ENCODE data around the gene MRTFB.
A peak's percentile ranks its signal among the peaks of the same experiment; 100 is the strongest.

MRTFB gene

DNA sequence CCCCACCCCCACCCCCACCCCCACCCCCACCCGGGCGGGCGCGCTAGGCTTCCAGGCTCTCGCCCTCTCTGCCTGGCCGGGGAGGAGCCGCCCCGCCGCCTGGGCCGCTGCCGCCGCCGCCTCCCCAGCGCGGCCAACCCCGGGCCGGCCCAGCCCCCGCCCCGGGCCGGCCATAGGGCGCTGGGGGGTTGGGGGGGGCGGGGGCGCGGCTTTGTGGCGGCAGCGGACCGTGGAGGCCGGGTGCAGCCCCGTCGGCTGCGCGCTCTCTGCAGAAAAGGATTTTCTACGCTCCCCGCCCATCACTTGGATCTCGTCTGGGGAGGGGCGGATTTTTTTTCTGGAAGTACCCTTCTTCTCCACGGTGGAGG is 230.9 kb downstream of the MRTFB start:
- Mint-ChIP-seq H3K27ac (no peak overlapping the region), H3K4me3 (peak overlapping the region; percentile 66), H3K36me3 (no peaks in the 10 kb centered on the region), H3K4me1 (peaks cover 33% of the 10 kb centered on the region), H3K9me3 (no peaks in the 10 kb centered on the region), H3K27me3 (no peaks in the 10 kb centered on the region)

DNA sequence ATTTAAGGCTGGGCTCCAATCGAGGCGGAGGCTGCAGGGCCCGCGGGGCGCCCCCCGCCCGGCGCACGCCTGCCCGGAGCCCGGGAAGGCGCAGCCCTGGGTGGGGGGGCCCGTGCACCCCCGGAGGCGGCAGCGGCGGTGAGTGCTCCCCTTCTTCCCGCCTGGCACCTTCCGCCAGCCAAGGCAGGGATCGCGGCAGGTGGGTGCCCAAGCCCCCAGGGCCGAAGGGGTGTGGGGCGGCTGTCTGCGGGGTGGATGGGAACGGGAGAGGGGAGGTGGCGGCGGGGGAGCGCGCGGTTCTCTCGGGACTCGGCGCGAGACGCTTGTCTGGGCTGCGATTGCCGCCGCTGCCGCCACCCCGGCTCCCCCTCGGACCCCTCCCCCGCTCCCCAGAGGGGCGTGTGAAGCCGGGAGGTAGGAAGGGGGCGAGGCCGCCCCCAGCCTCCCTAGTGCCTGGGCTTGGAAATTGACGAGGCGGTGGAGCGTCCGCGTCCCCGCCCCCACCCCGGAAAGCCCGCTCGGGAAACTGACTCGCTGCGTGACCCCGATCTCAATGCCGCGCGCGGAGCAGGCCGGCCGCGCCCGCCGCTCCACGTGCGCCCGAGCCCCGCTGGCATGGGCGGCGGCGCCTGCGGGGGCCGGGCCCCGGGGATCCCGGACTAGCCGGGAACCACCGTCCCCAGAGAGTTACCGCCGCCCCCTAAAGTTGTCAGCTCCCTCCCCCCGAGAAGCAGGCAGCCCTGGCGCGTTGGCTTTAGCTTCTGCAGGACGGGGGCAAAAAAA is 231.5 kb downstream of the MRTFB start:
- Mint-ChIP-seq H3K4me3 (peak overlapping the region; percentile 88), H3K27ac (no peak overlapping the region), H3K9me3 (no peaks in the 10 kb centered on the region), H3K36me3 (no peaks in the 10 kb centered on the region), H3K27me3 (no peaks in the 10 kb centered on the region), H3K4me1 (peaks cover 37% of the 10 kb centered on the region)

DNA sequence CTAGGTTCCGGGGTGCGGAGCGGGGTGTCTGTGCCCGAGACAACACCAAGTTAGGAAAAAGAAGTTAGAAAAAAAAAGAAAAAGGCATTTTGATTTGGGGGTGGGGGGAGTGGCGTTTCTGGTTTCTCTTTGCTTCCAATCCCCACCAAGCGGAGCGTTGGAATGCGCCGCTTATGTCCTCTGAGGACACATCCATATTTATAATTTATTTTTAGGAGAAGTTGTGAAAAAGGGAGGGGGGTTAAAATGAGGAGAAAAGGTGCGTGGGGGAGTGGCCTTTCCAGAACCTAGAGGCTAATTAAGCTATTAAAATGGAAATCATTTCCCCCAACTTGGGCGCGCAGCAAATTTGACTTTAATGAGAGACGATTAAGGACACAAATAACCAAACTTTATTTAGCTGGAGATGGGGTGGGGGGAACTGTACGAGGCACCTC is 232.1 kb downstream of the MRTFB start:
- Mint-ChIP-seq H3K27me3 (no peaks in the 10 kb centered on the region), H3K4me3 (peak overlapping the region; percentile 88), H3K9me3 (no peaks in the 10 kb centered on the region), H3K36me3 (no peaks in the 10 kb centered on the region), H3K27ac (no peak overlapping the region), H3K4me1 (peaks cover 43% of the 10 kb centered on the region)

DNA sequence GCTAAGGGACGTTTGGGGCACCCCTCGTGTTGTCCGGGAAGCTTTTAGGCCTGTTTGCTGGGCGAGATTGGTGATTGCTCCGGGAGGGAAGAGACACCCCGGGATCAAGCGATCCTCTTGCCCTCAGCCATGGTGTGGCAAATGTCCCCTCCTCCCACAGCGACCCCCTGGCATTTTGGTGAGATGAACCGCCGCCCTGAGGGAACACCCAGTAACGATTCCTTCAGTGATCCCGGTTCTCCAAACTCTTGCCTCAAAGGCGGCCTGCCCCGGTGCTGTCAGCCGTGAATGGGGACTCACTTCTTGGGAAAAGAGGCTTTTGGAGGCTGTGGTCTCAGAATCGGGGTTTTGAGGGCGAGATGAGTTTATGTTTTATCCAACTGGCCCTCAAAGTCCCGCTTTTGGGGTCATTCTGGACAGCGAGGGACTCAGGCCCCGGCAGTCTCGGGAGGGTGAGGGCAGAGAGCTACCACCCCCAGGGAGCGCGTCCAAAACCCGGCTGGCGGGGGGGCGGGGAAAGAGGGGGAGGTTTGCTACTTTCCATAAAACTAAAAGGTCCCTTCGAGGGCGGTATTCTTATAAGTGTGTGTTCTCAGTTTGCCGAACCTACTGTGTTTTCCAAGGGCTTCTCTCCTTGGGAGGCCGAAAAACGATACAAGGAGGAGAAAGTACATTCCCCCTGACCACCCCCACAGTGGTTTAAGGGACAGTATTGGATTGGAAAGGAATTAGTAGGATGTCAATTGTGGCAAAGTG is 232.7 kb downstream of the MRTFB start:
- H3K36me3 Mint-ChIP-seq = no peaks in the 10 kb centered on the region
- H3K27ac Mint-ChIP-seq = peak overlapping the region; percentile 46
- no peaks in the 10 kb centered on the region for H3K27me3 Mint-ChIP-seq
- H3K4me1 Mint-ChIP-seq = peaks cover 50% of the 10 kb centered on the region
- no peaks in the 10 kb centered on the region for H3K9me3 Mint-ChIP-seq
- H3K4me3 Mint-ChIP-seq = peak overlapping the region; percentile 88

DNA sequence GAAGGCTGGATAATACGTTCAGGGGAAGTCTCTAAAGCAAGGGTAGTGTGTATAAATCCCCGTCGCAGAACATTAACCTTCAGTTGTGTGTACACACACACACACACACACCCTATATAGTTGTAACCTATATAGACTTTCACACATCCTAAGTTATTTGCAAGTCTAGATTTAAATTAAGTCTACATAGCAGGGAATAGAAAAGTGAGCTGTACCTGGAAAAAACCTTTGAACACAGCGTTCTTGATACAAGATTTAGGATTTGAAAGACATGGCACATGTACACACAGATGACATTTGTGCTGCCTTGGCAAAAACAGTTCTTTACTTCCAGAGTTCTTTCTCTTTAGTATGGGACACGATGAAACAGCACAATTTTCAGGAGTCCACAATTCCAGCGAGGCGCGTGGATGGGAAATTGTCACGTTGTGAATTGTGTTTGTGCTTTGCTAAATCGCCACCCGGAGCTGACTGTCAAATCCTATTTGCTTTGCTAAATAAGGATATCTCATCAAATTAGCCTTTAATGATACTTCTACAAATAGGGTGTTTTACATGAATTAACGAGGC is 233.9 kb downstream of the MRTFB start:
- peaks cover 61% of the 10 kb centered on the region for H3K4me1 Mint-ChIP-seq
- H3K4me3 Mint-ChIP-seq = peak overlapping the region; percentile 6
- no peaks in the 10 kb centered on the region for H3K27me3 Mint-ChIP-seq
- H3K27ac Mint-ChIP-seq = no peak overlapping the region
- no peaks in the 10 kb centered on the region for H3K36me3 Mint-ChIP-seq
- no peaks in the 10 kb centered on the region for H3K9me3 Mint-ChIP-seq

DNA sequence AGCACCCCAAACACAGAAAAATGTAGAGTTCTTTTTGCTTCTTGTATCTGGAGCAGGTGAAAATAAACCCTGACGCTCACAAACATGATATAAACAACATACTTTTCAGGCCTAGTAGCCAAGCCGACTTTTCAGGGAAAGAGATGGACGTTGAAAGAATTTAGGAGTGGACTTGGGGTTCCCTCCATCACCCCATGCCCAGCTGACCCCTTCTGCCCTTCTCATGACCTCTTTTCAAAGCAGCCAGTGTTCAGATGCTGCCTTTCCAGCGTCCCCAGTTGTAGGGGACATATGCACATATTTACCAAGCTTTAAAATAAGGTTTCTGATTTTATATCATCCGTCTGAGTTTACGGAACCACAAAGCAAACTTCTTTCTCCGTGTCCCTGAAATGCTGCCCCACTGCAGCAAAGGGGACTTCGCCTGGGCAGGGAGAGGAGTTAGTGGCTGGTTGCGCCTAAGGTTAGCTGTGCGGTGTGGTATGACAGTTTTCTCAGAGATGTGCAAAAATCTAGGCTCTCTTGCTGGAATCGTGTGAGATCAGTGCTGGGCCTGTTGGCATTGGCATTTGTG is 235.5 kb downstream of the MRTFB start:
- Mint-ChIP-seq H3K4me3 (no peak overlapping the region), H3K27ac (no peak overlapping the region), H3K4me1 (peaks cover 57% of the 10 kb centered on the region), H3K36me3 (no peaks in the 10 kb centered on the region), H3K9me3 (no peaks in the 10 kb centered on the region), H3K27me3 (no peaks in the 10 kb centered on the region)

DNA sequence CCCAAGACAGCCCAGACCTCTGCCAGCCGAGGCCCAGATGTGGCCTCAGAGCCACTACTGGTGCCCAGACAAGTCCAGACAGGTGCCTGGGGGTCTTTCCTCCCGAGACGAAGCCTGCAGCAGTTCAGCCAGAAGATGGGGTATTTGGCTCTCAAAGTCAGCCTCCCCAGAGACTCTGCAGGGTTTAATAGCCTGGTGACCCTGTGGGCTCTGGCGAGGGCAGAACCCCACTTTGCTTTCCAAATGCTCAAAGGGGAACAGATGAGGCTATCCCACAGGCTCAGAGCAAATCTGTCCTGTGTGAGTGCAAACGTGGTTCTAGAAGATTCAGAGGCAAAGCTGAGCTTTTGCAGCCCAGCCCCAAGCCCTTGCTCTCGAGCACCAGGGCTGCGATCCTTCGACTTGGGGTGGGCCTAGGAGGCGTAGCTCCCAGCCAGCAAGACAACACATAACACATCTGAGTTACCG is 236.0 kb downstream of the MRTFB start:
- Mint-ChIP-seq H3K27me3 (no peaks in the 10 kb centered on the region), H3K4me3 (no peak overlapping the region), H3K4me1 (peaks cover 57% of the 10 kb centered on the region), H3K36me3 (no peaks in the 10 kb centered on the region), H3K9me3 (no peaks in the 10 kb centered on the region), H3K27ac (no peak overlapping the region)

DNA sequence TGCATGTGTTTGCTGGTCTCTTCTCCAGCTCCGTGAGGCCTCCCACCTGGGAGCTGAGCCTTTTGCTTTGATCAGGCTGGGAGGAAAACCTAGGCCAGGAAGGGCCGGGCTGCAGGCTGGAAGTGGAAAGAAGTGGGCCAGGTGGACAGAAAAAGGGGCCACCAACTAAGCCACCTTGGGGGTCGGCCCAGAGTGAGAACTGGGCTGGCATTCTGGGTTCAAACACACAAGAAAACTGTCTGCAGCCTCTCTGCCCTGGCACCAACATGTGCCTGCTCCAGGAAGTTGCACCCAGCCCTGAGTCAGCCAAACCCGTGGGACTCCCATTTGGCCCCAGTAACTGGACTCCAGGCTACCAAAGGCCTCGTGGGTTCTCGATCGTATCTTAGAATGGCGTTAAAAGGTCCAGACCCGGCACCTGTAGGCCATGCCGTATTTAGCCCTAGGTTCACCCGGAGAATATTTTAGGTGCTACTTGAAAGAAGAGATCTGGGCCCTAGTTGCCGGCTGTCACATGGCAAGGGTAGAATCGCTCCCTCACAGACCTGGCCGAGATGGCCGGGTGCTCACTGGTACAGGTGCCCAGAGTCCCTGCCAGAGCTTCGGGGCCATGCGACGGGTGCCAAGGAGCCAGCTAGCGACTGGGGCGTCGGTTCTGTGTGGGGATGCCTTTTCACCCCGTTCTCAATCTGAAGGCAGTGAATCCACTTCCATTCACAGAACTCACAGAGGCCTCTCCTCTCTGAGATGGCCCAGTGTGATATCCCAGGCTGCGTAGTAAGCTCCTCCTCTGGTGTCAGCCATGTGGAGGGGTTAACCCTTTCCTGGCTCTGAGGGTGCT is 236.6 kb downstream of the MRTFB start:
- H3K4me1 Mint-ChIP-seq = peaks cover 57% of the 10 kb centered on the region
- no peak overlapping the region for H3K27ac Mint-ChIP-seq
- H3K36me3 Mint-ChIP-seq = no peaks in the 10 kb centered on the region
- peak overlapping the region; percentile 49 for H3K4me3 Mint-ChIP-seq
- H3K9me3 Mint-ChIP-seq = no peaks in the 10 kb centered on the region
- no peaks in the 10 kb centered on the region for H3K27me3 Mint-ChIP-seq

DNA sequence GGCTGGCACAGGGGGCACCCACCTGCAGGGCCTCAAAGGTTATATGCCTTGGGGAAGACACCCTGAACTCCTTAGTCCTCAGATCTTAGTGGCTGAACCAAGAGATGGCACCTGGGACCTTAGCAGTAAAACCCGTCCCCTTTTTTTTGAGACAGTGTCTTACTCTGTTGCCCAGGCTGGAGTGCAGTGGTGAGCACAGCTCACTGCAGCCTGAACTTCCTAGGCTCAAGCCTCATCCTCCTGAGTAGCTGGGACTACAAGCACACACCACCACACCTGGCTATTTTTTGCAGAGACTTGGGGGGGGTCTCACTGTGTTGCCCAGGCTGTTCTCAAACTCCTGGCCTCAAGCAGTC is 237.2 kb downstream of the MRTFB start:
- Mint-ChIP-seq H3K4me3 (peak overlapping the region; percentile 83), H3K4me1 (peaks cover 51% of the 10 kb centered on the region), H3K36me3 (no peaks in the 10 kb centered on the region), H3K9me3 (no peaks in the 10 kb centered on the region), H3K27ac (no peak overlapping the region), H3K27me3 (no peaks in the 10 kb centered on the region)

DNA sequence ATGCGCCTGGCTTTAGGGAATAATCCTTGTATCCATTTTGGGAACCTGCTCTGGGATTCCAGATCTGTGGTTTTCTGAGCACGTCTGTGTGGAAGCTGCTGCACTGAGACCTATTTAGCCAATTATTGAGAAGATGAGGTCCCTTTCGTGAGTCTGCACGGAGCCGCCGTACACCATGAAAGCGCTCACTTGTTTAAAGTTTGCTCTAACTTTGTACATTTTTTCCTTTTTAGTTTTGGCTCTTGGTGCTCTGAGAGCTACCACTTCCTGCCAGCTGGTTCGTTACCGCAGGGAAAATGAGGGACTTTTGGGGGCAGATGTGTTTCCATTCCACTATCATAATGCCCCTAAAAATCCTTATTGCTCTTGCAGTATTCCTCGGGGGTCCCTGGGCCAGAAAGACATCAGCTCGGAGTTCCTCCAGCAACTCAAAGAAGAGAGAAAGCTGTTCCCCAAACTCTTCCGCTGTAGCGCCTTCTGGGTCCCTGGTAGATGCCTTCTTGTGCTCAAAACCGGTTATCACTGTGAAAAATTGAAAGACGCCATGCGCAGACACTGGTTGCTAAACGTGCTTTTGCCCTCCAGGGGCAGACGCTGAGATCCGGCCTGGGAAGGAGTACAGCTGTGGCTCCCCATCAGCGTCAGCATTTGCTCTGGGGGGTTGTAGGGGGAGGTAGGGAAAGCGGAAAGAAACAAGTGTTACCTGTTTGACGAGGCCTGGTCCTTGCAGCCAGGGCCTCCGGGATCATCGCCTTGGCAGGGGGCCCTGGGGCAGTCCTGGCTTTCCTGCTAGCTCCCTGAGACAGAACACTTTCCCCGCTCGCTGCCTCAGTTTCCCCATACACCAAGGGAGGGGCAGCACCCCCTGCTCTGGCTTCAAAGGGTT is 238.1 kb downstream of the MRTFB start:
- H3K27me3 Mint-ChIP-seq = no peaks in the 10 kb centered on the region
- H3K4me3 Mint-ChIP-seq = peak overlapping the region; percentile 83
- H3K27ac Mint-ChIP-seq = peak overlapping the region; percentile 90
- no peaks in the 10 kb centered on the region for H3K36me3 Mint-ChIP-seq
- H3K4me1 Mint-ChIP-seq = peaks cover 49% of the 10 kb centered on the region
- no peaks in the 10 kb centered on the region for H3K9me3 Mint-ChIP-seq

DNA sequence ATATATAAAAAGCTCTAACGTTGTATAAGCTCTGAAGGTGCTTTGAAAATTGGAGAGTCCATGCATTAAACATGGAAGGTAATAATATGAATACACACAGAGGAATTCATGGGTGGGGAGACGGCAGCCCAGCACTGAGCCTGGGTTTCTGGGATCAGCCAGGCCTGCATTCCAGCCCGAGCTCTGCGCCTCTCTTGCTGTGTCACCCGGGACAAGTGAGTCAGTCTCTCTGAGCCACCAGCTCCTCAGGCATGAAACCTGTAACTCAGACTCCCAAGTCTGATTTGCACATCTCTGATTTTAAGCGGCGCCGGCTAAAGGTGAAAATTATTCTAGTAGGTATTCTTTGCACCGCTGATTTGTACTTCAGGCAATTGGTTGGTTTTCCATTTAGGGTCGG is 238.8 kb downstream of the MRTFB start:
- H3K4me3 Mint-ChIP-seq = peak overlapping the region; percentile 83
- H3K27me3 Mint-ChIP-seq = no peaks in the 10 kb centered on the region
- H3K27ac Mint-ChIP-seq = no peak overlapping the region
- H3K9me3 Mint-ChIP-seq = no peaks in the 10 kb centered on the region
- no peaks in the 10 kb centered on the region for H3K36me3 Mint-ChIP-seq
- peaks cover 49% of the 10 kb centered on the region for H3K4me1 Mint-ChIP-seq

DNA sequence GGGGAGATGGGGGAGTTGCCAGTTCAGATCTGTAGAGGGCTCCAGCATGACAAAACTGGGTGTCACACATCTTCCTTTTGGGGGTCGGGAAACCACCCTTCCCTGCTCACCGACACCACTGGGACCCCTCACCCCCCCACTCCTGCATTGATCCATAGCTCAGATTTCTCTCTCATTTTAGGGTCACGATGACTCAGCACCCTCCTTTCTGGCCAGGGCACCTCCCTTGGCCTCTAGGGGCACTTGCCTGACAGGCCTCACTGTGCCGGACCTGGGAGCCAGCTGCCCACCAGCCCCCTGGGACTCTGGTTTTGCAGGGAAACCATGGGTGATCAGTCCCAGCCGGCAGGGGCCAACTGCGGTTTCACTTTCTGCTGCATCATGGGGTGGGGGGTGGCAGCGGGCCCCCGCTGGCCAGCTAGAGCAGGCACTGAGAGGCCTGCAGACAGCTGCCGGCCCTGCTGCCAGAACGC is 239.4 kb downstream of the MRTFB start:
- Mint-ChIP-seq H3K27me3 (no peaks in the 10 kb centered on the region), H3K4me1 (peaks cover 47% of the 10 kb centered on the region), H3K9me3 (no peaks in the 10 kb centered on the region), H3K4me3 (no peak overlapping the region), H3K36me3 (no peaks in the 10 kb centered on the region), H3K27ac (no peak overlapping the region)

DNA sequence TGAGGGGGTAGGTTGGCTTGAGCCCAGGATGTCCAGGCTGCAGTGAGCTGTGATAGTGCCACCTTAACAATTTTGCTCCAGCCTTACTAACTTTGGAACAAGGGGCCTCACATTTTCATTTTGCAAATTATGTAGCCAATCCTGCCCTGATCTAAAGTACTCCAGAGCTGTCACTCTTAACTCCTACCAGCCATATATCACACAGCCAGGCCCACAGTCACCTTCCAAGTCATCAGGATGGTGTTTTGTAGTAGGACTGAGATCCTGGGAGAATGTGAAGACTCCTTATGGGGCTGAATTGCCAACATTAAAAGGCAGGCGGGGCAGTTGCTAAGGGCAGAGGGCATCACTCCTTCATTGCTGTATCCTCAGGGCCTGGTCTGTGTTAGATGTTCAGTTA is 243.0 kb downstream of the MRTFB start:
- Mint-ChIP-seq H3K4me3 (no peak overlapping the region), H3K4me1 (peaks cover 15% of the 10 kb centered on the region), H3K9me3 (no peaks in the 10 kb centered on the region), H3K36me3 (no peaks in the 10 kb centered on the region), H3K27me3 (no peaks in the 10 kb centered on the region), H3K27ac (no peak overlapping the region)

DNA sequence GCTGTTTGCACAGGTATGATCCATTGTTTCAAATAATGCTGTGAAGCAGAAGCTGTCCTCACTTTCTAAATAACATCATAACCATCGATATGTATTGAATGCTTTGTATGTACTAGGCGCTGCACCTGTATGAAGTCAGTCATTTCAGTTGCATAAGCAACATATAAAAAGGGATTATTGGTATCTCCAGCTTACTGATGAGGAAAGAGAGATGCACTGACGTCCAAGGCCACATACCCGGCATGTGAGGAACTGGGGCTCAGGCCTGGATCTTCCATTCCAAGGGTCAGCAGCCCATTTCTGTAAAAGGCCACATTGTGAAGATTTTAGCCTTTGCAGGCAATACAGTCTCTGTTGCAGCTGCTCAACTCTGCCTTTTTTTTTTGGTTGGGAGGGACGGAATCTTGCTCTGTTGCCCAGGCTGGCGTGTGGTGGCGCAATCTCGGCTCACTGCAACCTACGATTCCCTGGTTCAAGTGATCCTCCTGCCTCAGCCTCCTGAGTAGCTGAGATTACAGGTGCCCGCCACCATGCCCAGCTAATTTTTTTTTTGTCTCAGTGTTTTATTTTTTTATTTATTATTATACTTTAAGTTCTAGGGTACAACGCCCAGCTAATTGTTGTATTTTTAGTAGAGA is 244.7 kb downstream of the MRTFB start:
- Mint-ChIP-seq H3K27me3 (no peaks in the 10 kb centered on the region), H3K27ac (no peak overlapping the region), H3K36me3 (no peaks in the 10 kb centered on the region), H3K4me3 (no peak overlapping the region), H3K4me1 (no peaks in the 10 kb centered on the region), H3K9me3 (no peaks in the 10 kb centered on the region)

Measured in activated naive CD4-positive, alpha-beta T cell treated with anti-CD3 and anti-CD28 coated beads, Interleukin-2, amount 50 U/mL, for 24 hours (primary cell).